NCI-H2107 treated with DMSO at 0.1 percent for 48 hours (cell line): ENCODE results near the gene CHURC1.
"Not testable (repeated sequence)": the region's sequence is repeated elsewhere in the genome, so short reads cannot be mapped to it uniquely, and the experiment has no call there.

Experiments used
- DNase-seq: peaks from one replicate; lab custom pipeline; 2025; ENCODE audit not compliant: unreplicated experiment; lab: John Stamatoyannopoulos, UW

The CHURC1 gene

DNA sequence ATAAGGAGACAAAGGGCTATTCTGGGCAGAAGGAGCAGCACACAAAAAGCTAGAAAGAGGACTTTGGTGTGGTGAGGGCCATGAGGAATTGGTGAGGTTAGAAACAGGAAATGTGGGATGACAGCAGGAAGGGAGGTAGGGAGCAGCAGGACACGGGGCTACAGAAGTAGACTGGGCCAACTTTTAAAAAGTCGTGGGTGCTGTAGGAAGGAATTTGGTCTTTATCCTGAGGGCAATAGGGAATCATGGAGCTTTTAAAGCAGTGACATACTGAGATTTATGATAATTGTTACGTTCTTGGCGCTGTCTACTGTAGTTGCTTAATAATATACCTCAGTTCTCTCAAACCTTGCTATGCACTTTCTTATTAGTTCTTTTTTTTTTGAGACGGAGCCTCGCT is 8.2 kb upstream of the CHURC1 start:
- no peak for DNase-seq

DNA sequence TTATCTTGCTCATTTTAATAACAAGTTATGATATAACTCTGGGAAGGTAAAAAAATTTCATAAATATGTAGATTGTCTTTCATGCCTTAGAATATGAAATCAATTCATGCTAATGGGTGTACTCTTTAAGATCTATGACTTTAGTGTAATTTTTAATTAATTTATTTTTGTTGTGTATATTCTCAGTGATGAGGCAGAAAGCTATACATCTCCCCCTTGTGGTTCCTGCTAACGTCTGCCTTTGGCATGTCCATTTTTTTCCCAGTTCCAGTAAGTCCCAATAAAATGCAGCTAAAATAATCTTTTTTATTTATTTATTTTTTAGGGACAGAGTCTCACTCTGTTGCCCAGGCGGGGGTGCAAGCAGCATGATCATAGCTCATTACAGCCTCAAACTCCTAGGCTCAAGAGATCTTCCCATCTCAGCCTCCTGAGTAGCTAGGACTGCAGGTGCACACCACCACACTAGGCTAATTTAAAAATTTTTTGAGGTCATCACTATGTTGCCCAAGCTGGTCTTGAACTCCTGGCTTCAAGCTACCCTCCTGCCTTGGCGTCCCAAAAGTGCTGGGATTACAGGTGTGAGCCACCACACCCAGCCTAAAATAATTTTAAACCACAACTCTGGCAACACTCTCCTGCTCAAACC is 3.3 kb upstream of the CHURC1 start:
- peak; percentile 34 for DNase-seq

GRCh38 chr14:64912261-64912660 is 2.0 kb upstream of the CHURC1 start:
- DNase-seq, result no peak

DNA sequence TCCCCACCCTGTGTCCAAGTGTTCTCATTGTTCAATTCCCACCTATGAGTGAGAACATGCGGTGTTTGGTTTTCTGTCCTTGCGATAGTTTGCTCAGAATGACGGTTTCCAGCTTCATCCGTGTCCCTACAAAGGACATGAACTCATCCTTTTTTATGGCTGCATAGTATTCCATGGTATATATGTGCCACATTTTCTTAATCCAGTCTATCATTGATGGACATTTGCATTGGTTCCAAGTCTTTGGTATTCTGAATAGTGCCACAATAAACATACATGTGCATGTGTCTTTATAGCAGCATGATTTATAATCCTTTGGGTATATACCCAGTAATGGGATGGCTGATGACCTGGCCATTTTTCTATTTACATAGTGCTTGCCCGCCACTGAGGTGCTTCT is 778 bp upstream of the CHURC1 start:
- not testable (repeated sequence) for DNase-seq

DNA sequence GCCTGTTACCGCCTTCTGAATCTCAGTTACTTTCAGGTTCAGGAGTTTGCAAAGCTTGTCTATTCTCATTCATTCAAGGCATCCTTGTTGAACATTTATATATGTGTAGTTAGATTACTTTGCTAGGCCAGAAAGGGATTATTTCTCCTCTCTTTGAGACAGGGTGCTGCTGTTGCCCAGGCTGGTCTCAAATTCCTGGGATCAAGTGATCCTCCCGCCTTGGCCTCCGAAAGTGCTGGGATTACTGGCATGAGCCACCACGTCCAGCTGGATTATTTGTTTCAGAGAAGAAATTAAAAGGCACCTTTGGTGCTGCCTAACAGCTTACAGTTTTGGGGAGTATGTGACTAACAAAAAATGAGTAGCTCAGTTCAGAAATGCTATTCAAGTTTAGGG is 772 bp downstream of the CHURC1 start:
- no peak for DNase-seq

GRCh38 chr14:64915797-64916196 is 1.5 kb downstream of the CHURC1 start:
- no peak for DNase-seq

GRCh38 chr14:64918216-64918615 is 4.0 kb downstream of the CHURC1 start:
- DNase-seq, result no peak

GRCh38 chr14:64919215-64919614 is 5.0 kb downstream of the CHURC1 start:
- no peak for DNase-seq

GRCh38 chr14:64919618-64920017 is 5.4 kb downstream of the CHURC1 start:
- DNase-seq, result no peak

DNA sequence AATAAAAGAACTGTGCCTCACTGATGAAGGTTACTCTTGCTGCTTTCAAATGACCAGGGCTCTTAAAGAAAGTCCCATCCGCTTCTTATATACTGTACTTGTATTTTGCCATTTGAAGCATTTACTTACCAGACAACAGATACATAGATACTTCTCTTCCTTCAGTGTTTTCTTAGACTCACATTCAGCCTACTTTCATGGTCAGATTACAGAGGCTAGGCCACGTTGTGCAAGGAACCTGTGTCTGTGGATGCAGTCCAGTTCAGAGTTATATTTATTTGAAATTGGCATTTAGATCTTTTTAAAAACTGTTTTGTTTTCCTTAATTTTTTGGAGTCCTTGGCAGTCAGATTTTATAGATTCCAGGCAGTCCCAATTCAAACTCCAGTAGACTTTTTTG is 6.2 kb downstream of the CHURC1 start:
- no peak for DNase-seq

- no peak for DNase-seq
Observed at GRCh38 chr14:64923015-64923414, 8.8 kb downstream of the CHURC1 start.

DNA sequence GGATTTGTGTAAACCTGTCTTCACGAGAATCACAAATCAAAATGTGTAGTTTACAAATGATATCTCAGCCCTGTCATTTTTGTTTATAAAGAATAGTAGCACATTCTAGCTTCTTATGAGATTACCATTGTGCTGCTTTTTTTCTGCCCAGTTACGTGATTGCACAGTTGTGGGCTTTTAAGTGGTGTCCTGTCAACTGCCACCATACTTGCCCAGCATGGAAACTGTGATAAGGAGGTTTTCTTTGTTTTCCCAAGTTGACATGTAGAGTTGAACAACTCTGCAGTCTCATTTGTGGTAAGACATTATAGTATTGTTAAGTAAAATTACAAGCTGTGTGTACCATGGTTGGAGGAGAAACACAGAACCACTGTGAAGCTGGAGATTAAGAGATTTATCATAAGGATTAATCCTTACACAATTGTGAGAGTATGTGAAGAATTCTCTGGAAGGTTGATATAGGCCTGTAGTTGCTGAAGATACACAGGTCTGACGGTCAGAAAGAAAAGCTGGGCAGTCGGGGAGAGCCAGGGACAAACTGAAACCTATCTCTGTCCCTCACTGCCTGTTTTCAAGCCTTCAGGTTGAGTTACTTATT is 12.2 kb downstream of the CHURC1 start:
- no peak for DNase-seq

DNA sequence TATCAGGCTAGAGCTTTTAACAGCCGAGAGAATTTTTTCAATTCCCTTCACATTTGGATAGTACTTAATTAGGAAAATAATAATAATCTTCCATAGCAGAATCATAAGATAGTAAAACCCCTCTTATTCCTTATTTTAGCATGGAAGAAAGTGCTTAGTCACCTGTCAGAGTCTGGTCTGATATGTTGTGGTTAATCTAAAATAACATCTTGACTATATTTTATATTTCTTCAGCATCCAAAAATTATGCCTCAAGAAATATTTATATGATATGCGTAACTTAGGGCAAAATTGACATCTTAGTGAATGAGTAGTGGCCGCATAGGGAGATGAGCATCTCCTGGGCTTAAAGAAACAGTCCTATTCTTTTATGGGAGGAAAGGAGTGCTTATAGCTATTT is 12.8 kb downstream of the CHURC1 start:
- DNase-seq, result no peak

DNA sequence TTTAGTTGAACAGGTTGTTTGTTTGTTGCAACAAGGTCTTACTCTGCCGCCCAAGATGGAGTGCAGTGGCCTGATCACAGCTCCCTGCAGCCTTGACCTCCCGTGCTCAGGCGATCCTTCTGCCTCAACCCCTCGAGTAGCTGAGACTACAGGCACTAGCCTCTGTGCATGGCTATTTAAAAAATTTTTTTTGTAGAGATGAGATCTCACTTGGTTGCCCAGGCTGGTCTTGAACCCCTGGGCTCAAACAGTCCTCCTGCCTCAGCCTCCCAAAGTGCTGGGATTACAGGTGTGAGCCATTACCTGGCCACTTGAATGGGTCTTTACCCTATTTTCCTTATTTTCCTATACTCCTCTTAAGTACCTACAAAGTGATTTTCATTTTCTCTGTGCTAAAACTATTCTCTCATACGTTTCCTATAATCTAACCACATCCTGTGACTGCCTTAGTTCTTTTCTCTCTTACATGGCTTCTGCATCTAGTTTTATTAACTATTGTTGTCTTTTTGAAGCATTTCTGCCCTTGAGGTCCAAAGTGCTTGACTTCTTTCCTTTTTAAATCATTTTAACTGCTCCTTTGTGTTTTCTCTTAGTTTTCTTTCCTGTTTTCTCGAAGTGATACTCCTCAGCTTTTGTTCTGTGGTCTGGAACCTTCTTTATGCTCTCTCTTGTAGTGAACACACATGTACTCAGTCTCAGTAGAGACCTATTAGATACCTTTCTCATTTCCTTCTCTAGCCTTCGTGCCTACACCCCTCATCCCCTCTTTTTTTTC is 14.2 kb downstream of the CHURC1 start:
- DNase-seq, result no peak

GRCh38 chr14:64929014-64929359 is 14.7 kb downstream of the CHURC1 start:
- DNase-seq, result no peak

DNA sequence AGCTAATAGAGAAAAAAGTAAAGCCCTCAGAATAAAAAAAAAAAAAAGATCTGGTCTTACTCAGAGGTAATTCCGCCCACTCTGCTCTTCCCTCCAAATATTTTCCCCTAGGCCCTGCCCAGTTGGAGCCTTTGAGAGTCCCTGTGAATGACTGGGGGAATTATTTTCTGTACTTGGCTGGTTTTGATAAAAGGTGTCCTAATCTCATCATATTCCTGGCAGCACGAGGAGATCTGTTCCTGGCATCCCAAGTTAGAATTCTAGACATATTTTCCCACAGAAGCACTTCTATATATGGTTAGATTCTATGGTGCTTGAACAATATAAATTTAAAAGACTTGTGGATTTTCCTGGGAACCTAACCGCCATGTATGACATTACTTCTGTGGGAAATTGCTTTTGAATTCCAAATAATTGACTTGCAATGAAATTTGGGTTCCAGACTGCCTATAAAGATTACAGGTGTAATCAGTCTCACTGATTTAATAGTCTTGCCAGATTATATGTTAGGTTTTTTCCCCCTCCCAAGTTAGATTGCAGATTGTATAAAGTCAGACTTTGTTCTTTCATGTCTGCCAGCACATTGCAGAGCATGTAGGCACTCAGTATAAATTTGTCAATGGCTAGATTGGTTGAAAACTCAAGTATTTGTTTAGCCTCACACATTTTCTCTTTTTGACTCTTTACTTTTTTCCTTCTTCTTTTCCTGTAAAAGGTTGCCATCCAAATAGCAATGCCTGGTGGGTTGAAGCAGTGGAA is 16.0 kb downstream of the CHURC1 start:
- DNase-seq, result no peak

DNA sequence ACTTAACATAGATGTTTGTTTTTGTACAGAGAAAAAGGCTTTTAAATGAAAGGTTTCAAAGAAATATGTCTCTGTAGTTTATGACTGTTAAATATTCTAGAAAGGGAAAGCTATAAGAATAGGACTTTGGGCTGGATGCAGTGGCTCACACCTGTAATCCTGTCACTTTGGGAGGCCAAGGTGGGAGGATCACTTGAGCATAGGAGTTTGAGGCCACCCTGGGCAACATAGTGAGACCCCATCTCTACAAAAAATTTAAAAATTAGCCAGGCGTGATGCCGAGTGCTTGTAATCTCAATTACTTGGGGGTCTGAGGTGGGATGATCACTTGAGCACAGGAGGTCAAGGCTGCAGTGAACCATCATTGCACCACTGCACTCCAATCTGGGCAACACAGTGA is 16.9 kb downstream of the CHURC1 start:
- DNase-seq, result no peak

DNA sequence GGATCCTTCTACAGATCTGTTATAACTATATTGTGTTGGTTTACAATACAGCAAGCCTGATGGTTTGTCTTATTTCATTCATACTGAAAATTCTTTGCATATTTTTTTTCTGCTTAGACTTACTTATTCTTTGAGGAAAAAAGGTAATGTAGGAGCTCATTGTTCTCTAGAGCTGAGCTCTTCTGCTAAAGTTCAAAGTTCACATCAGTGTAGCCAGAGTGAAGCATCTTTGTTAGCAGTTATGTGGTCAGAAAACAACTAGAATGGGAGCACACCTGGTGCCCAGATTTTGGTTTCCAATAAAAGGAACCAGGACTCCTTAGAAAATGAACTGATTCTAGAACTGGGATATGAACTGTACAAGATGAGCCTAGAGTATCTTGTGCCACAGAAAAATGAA is 18.0 kb downstream of the CHURC1 start:
- DNase-seq, result no peak

GRCh38 chr14:64934338-64934929 is 20.2 kb downstream of the CHURC1 start:
- no peak for DNase-seq

- peak; percentile 41 for DNase-seq
Observed at GRCh38 chr14:64935508-64935907, 21.3 kb downstream of the CHURC1 start.

GRCh38 chr14:64937171-64937820 is 23.0 kb downstream of the CHURC1 start:
- DNase-seq, result no peak
